NCI-H69 (cell line): Measurements from ENCODE around the gene C6orf141.

Source experiments
- DNase-seq: peaks from one replicate; lab custom pipeline; 2025; lab: John Stamatoyannopoulos, UW

The C6orf141 gene

GRCh38 chr6:49539102-49539501 is 11.4 kb upstream of the C6orf141 start:
- no peak for DNase-seq

DNA sequence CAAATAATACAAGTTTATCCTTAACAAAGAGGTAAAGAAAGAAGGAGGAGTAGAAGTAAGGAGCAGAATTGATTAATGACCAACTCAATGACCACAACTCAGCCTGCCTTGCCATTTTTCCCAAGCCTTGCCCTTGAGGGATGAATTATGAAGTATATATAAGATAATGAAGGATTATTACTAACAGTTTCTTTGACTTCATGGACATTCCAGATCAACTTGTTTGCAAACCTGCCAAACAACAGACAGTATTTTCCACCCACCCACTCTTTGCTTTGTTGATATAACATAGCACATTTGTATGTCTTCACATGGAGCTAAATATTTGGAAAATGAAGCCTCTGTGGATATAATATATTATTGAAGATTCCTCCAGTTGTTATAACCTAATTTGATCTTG is 9.9 kb upstream of the C6orf141 start:
- DNase-seq, result peak; percentile 31

GRCh38 chr6:49541210-49541724 is 9.2 kb upstream of the C6orf141 start:
- DNase-seq, result peak; percentile 82

DNA sequence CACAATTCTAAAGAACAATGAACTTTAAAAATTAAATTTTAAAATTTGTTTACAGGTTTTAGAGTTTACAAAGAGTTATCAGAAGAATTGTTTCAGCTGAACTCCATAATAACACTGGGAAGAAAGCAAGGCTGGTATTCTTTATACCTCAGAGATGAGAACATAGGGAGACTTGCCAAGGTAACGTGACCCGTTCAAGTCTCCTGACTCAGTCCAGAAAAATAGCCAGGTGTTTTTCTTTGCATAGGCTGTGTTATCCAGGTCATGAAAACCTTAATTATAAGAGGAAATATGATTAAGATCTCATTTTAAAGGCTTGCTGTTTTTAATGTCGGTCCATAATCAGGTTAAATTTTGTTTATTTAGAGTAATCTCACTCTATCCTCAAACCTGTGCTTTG is 8.5 kb upstream of the C6orf141 start:
- DNase-seq, result peak; percentile 94

GRCh38 chr6:49543087-49543858 is 7.2 kb upstream of the C6orf141 start:
- peak; percentile 70 for DNase-seq

DNA sequence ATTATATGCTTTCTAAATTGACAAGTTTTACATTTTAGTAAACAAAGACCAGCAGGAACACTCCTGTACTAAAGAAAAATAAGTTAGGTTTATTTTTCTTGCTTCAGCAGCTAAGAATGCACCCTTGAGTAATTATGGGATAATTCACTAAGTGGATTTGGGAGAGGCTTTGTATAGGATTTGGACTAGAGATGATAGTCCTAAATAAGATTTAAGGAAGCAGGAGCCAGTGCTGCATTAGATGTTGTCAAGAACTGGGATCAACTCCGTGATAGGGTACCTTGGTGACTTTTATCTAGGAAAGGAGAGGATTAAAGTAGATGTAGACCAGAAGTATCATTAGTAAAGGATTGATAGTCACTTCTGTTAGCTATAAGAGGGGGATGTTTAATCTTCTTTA is 4.1 kb upstream of the C6orf141 start:
- no peak for DNase-seq

GRCh38 chr6:49548613-49549304 is 1.7 kb upstream of the C6orf141 start:
- peak; percentile 44 for DNase-seq

DNA sequence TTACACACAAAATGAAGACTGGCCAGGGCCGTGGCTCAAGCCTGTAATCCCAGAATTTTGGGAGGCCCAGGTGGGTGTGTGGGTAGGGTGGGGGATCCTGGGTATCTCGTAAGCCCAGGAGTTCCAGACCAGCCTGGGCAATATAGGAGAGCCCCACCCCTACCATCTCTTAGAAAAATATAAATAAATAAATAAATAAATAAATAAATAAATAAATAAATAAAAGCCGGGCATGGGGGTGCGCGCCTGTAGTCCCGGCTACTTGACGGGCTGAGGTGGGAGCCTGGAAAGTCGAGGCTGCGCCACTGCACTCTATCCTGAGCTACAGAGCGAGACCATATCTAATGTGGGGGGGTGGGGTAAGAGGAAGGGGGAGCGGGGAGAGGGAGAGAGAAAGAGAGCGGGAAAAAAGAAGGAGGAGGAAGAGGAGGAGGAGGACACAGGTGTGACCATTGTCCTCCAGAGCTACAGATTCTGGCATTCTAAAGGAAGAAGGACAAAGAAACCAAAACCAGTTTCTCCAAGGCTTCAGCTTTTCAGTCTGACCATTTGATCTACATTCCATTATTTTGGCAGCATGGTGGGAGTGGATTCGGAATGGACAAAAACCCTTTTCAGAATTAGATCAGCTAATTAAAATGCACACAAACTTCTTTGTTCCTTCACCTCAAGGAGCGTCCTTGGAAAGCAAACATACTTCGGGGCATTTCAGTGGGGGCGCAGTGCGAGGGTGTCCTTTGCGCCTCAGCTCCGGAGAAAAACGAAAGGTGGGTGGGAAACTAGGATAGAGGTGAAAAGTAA is 577 bp upstream of the C6orf141 start:
- no peak for DNase-seq

GRCh38 chr6:49551078-49551865 is 804 bp downstream of the C6orf141 start:
- peak; percentile 83 for DNase-seq

- DNase-seq, result no peak
These were observed 1.3 kb downstream of the C6orf141 start for GRCh38 chr6:49551866-49552129.

GRCh38 chr6:49552596-49552995 is 2.1 kb downstream of the C6orf141 start:
- DNase-seq, result peak; percentile 18

GRCh38 chr6:49553384-49553783 is 2.9 kb downstream of the C6orf141 start:
- DNase-seq, result no peak

DNA sequence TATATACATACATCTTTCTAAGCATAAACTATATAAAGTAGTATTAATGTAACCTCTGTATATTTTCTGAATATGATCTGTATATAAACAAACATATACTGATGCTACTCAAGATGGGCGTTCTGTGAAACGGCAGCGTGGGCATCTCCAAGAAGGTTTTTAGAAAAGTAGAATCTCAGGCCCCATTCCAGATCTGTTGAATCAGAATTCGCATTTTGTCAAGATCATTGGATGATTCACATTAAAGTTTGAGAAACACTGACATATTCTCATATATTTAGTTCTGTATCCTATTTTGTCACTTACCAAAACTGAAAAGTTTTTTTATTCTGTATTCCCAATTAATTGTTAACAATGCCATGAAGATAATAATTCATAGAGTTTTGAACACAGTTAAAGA is 5.5 kb downstream of the C6orf141 start:
- DNase-seq, result no peak

GRCh38 chr6:49556429-49556837 is 6.0 kb downstream of the C6orf141 start:
- DNase-seq, result peak; percentile 95

- peak; percentile 67 for DNase-seq
These were observed 6.7 kb downstream of the C6orf141 start for GRCh38 chr6:49557177-49557576.

GRCh38 chr6:49558238-49558637 is 7.8 kb downstream of the C6orf141 start:
- DNase-seq, result no peak

GRCh38 chr6:49563006-49563886 is 12.8 kb downstream of the C6orf141 start:
- DNase-seq, result peak; percentile 17

- no peak for DNase-seq
These were observed 14.1 kb downstream of the C6orf141 start for GRCh38 chr6:49564552-49564951.

DNA sequence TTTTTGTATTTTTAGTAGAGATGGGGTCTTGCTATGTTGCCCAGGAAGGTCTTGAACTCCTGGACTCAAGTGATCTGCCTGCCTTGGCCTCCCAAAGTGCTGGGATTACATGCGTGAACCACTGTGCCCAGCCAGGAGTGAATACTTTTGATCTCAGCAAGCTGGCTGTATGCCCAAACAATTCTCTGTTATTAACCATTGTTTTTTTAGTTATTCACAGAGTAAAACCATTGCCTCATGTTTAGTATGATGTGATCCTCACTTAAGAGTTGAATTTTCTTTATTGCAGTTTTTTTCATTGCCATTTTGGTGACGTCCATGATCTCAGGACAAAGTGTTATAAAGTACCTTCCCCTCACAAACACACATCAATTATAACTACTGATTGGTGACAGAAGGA is 14.8 kb downstream of the C6orf141 start:
- DNase-seq, result no peak

DNA sequence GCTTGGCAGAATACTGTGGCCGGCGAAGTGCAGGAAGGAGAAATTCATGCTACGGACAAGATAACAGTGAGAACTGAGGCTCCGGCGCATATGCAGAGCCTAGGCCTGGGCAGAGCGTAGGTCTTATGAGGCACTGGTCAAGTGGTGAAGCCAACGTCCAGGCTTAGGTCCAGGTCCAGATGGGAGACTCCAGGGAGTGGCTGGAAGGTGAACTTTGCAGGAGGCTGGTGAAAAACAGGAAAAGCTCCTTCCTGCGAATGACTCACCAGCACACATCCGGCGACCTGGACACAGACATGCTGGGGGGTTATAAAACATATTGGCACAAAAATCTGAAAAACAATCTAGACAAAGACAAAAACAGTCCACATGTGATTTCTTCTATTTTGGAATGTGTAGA is 15.4 kb downstream of the C6orf141 start:
- DNase-seq, result no peak
